ENCODE measurements around the gene EFR3B. TPM values are rescaled to one million over a fixed set of nuclear protein-coding genes. Genes with fewer than 3 reads are reported as not detected.

EFR3B gene
- total RNA-seq, 1 donor from 2014 or later: 15.4 TPM

DNA sequence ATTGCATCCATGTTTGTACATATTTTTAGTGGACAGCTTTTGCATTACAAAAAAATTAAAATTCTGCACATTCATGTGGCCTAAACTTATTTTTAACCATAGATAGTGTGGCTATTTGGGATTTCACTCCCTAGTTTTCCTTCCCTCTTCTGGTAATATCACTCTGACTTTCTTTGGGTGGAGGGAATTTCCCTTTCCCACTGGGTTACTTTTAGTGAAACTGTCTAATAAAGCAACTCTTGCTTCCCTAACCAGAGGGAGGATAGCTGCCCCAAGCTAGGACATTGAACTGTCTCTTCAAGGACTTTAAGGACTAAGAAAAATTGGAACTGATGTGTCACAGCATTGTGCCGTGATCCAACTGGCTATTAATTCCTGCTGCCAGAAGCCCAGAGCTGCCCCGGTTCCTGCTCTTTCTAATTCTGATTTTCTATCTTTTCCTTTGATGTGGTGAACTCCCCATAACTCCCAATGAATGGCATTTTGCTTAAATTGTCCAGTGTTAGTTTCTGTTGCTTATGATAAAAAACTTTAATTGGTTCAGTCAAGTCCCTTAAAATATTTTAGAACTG, 20.0 kb upstream of the EFR3B start:
- TF ChIP-seq, protein P1, sequence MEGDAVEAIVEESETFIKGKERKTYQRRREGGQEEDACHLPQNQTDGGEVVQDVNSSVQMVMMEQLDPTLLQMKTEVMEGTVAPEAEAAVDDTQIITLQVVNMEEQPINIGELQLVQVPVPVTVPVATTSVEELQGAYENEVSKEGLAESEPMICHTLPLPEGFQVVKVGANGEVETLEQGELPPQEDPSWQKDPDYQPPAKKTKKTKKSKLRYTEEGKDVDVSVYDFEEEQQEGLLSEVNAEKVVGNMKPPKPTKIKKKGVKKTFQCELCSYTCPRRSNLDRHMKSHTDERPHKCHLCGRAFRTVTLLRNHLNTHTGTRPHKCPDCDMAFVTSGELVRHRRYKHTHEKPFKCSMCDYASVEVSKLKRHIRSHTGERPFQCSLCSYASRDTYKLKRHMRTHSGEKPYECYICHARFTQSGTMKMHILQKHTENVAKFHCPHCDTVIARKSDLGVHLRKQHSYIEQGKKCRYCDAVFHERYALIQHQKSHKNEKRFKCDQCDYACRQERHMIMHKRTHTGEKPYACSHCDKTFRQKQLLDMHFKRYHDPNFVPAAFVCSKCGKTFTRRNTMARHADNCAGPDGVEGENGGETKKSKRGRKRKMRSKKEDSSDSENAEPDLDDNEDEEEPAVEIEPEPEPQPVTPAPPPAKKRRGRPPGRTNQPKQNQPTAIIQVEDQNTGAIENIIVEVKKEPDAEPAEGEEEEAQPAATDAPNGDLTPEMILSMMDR (IDR thresholded peaks at IDR 0.05; ENCODE audit: unreplicated experiment): no peak
- H3K9me3 Mint-ChIP-seq: peaks cover 3% of the 10 kb centered on the region
- H3K36me3 Mint-ChIP-seq: no peaks in the 10 kb centered on the region
- H3K4me3 Mint-ChIP-seq: no peak overlapping the region
- no peak overlapping the region for H3K27ac Mint-ChIP-seq
- no peak for DNase-seq (ENCODE audit: low spot score in 2 of 2, unreplicated experiment in 2 of 2)
- H3K4me1 Mint-ChIP-seq: peaks cover 1% of the 10 kb centered on the region
- peaks cover 8% of the 10 kb centered on the region for H3K27me3 Mint-ChIP-seq (ENCODE audit: low read depth)

DNA sequence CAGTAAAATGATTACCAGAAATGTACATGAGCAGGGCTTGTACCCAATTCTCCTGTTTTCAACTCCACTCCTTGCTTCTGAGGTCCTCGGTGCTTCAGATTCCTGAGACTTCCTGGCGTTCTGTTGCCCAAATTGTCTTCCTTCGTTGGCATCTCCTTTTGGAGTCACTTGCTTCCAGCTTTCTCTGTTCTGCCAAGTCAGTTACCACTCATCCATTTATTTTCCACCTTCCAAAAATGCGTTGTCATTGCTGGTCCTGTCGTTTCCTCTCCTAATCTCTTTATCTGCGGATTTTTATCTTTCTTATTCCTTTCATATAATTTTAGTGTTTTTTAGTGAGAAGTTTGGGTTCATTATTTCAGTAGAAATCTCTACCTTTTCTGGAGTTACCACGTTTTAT, 18.5 kb upstream of the EFR3B start:
- Mint-ChIP-seq H3K27ac (no peak overlapping the region), H3K9me3 (peaks cover 3% of the 10 kb centered on the region), H3K4me1 (peaks cover 1% of the 10 kb centered on the region), H3K27me3 (ENCODE audit: low read depth) (peaks cover 8% of the 10 kb centered on the region), H3K4me3 (no peak overlapping the region), H3K36me3 (no peaks in the 10 kb centered on the region)
- TF ChIP-seq, protein P1 (IDR thresholded peaks at IDR 0.05; ENCODE audit: unreplicated experiment): no peak
- DNase-seq (ENCODE audit: low spot score in 2 of 2, unreplicated experiment in 2 of 2): no peak

GRCh38 chr2:25025229-25026007, 16.5 kb upstream of the EFR3B start:
- no peaks in the 10 kb centered on the region for H3K36me3 Mint-ChIP-seq
- no peak for DNase-seq (ENCODE audit: low spot score in 2 of 2, unreplicated experiment in 2 of 2)
- H3K4me3 Mint-ChIP-seq: no peak overlapping the region
- peaks cover 8% of the 10 kb centered on the region for H3K27me3 Mint-ChIP-seq (ENCODE audit: low read depth)
- no peaks in the 10 kb centered on the region for H3K9me3 Mint-ChIP-seq
- TF ChIP-seq, protein P1 (IDR thresholded peaks at IDR 0.05; ENCODE audit: unreplicated experiment): no peak
- peaks cover 1% of the 10 kb centered on the region for H3K4me1 Mint-ChIP-seq
- H3K27ac Mint-ChIP-seq: no peak overlapping the region

DNA sequence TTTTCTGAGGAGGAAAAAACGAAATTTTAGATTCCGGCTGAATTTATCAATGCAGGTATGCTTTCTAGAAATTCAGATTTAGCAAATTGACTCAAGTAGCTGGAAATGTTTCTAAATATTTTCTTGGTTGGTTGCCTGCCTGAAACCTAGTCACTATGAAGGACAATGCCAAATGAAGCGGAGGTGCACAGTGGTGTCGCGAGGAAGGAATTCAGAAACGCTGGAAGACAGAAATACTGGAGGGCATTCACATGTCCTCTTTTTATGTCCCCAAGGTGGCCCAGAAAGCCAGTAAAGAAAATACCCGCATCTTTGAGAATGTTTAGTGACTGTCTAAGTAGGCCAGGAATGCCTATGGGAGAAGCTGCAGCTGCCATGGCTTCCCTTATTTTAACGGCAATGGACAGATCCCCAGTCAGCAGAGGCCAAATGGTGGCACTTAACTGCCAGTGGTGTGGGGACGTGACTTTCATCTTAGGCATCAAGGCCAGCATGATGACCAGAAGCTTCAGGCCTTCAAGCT, 15.8 kb upstream of the EFR3B start:
- H3K9me3 Mint-ChIP-seq: no peaks in the 10 kb centered on the region
- no peak for DNase-seq (ENCODE audit: low spot score in 2 of 2, unreplicated experiment in 2 of 2)
- no peak overlapping the region for H3K4me3 Mint-ChIP-seq
- no peaks in the 10 kb centered on the region for H3K36me3 Mint-ChIP-seq
- H3K27me3 Mint-ChIP-seq (ENCODE audit: low read depth): peaks cover 8% of the 10 kb centered on the region
- H3K4me1 Mint-ChIP-seq: peaks cover 1% of the 10 kb centered on the region
- no peak overlapping the region for H3K27ac Mint-ChIP-seq
- TF ChIP-seq, protein P1 (IDR thresholded peaks at IDR 0.05; ENCODE audit: unreplicated experiment): no peak

DNA sequence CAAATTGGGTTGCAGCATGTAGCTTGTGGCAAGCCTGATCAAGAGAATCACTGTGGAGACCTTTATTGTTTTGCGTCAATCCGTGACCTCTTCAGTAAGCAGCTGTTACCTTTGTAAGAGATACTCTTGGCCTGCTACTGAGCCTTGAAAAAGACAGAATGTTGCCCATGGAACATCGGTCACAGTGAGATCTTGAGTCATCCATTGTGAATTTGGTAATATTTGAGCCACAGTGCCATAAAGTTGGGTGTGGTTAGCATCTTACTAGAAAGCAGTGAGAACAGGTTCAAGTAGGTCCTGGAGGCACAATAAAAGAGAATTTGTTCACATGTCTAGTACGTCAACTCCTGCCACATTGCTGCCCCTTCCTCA, 12.7 kb upstream of the EFR3B start:
- H3K27ac Mint-ChIP-seq: no peak overlapping the region
- no peak for DNase-seq (ENCODE audit: low spot score in 2 of 2, unreplicated experiment in 2 of 2)
- H3K36me3 Mint-ChIP-seq: no peaks in the 10 kb centered on the region
- H3K4me1 Mint-ChIP-seq: no peaks in the 10 kb centered on the region
- H3K4me3 Mint-ChIP-seq: no peak overlapping the region
- peaks cover 5% of the 10 kb centered on the region for H3K9me3 Mint-ChIP-seq
- TF ChIP-seq, protein P1 (IDR thresholded peaks at IDR 0.05; ENCODE audit: unreplicated experiment): no peak
- H3K27me3 Mint-ChIP-seq (ENCODE audit: low read depth): peaks cover 7% of the 10 kb centered on the region

Data from mesothelial cell of epicardium (in vitro differentiated cells).